DMS 273 treated with DMSO at 0.1 percent for 48 hours (cell line): Measurements from ENCODE around the gene ARFIP2.

Experiments used
- DNase-seq: peaks from one replicate; lab custom pipeline; 2025; lab: John Stamatoyannopoulos, UW

ARFIP2 gene

GRCh38 chr11:6442441-6442840 is 38.7 kb downstream of the ARFIP2 start:
- DNase-seq = no peak

- no peak for DNase-seq
These were observed 40.2 kb downstream of the ARFIP2 start, which contains the start of gene HPX for GRCh38 chr11:6440906-6441358. Gene HPX, minus strand, starts transcription at chr11:6440987. Its CDS starts 24 bp downstream, at chr11:6440963.

GRCh38 chr11:6438979-6439571 is 42.1 kb downstream of the ARFIP2 start:
- DNase-seq = no peak

- no peak for DNase-seq
These were observed 43.1 kb downstream of the ARFIP2 start for GRCh38 chr11:6437993-6438392.

GRCh38 chr11:6437423-6437822 is 43.7 kb downstream of the ARFIP2 start:
- DNase-seq = no peak

GRCh38 chr11:6433998-6434660 is 47.0 kb downstream of the ARFIP2 start:
- DNase-seq = no peak

GRCh38 chr11:6431861-6432260 is 49.3 kb downstream of the ARFIP2 start:
- no peak for DNase-seq

- no peak for DNase-seq
These were observed 53.6 kb downstream of the ARFIP2 start for GRCh38 chr11:6427516-6427915.
